Lung (tissue), 12 donors: ENCODE results near the gene ADAM23. TPM values are rescaled to one million over a fixed set of nuclear protein-coding genes. Genes with fewer than 3 reads are reported as not detected.

Experiments
- ATAC-seq: fragments of 200-7000 bp; cut with Tn5 transposase; one replicate; pipeline ENCODE4 v1.9.1; 2020; ENCODE audit warnings: moderate number of reproducible peaks; ENCODE audit not compliant: insufficient read depth, low FRiP score
- DNase-seq, 3 donors: peaks; one replicate each; pipeline ENCODE4 v3.0.0-alpha.2; 2013 to 2017
- H3K27ac ChIP-seq, 2 donors: one replicate each; pipeline ENCODE4 v1.5.1; 2013; ENCODE audit warnings: mild to moderate bottlenecking in 2 of 2, moderate library complexity in 2 of 2, control low read depth in 1 of 2, inconsistent platforms in 1 of 2, low read depth in 1 of 2, low read length in 1 of 2
- H3K27me3 ChIP-seq, 3 donors: one replicate each; pipeline ENCODE4 v1.5.1; 2013; ENCODE audit warnings: low read length in 2 of 3; ENCODE audit not compliant: control insufficient read depth in 3 of 3, insufficient read depth in 3 of 3
- H3K36me3 ChIP-seq, 4 donors: one replicate each; pipeline ENCODE4 v1.5.1; 2013; ENCODE audit warnings: low read length in 4 of 4, mild to moderate bottlenecking in 1 of 4, moderate library complexity in 1 of 4; ENCODE audit not compliant: control insufficient read depth in 4 of 4, insufficient read depth in 4 of 4
- H3K4me1 ChIP-seq, 5 donors: one replicate each; pipeline ENCODE4 v1.5.1; 2013; ENCODE audit warnings: low read length in 5 of 5, mild to moderate bottlenecking in 2 of 5, moderate library complexity in 1 of 5; ENCODE audit not compliant: control insufficient read depth in 5 of 5, insufficient read depth in 5 of 5
- H3K4me3 ChIP-seq: one replicate; pipeline ENCODE4 v1.5.1; 2013; ENCODE audit warnings: mild to moderate bottlenecking, control low read depth, moderate library complexity
- H3K9ac ChIP-seq, 2 donors: one replicate each; pipeline ENCODE4 v1.5.1; 2013; ENCODE audit warnings: low read length in 2 of 2, control low read depth in 1 of 2; ENCODE audit not compliant: insufficient read depth in 1 of 2
- H3K9me3 ChIP-seq, 4 donors: one replicate each; pipeline ENCODE4 v1.5.1; 2013; ENCODE audit warnings: low read length in 3 of 4, mild to moderate bottlenecking in 1 of 4, moderate library complexity in 1 of 4; ENCODE audit not compliant: control insufficient read depth in 4 of 4, insufficient read depth in 3 of 4
- CTCF ChIP-seq: IDR thresholded peaks from 2 replicates; pipeline ENCODE4 v1.5.1; 2012; ENCODE audit warnings: mild to moderate bottlenecking; ENCODE audit errors: control extremely low read depth, extremely low read depth
- WGBS, 2 donors: extraction: QIAGEN DNeasy Blood & Tissue Kit; methylation state at CpG; one replicate each; pipeline ENCODE4 v1.1.7; 2013; 5-methylcytosine and 5-hydroxymethylcytosine counted together
- polyA plus RNA-seq, 2 donors: library from polyadenylated mRNA; stranded (reverse); fragments of 200-250 nt; gene quantifications; one replicate each; pipeline ENCODE4 v1.2.1, GENCODE V29; 2013
- total RNA-seq, 2 donors: library from RNA; depleted of rRNA in 1 of 2; stranded (reverse); fragments of >200 nt in 1 of 2; gene quantifications; one replicate each; pipeline ENCODE4 v1.2.1, GENCODE V29; 2014 to 2021
- donor health status: control.
- donor health status: control.
- donor health status: Bipolar disorder and iron deficiency.
- donor health status: healthy.
- donor health status: DM: yes; HTN: yes; CAD: no.

ADAM23 gene
- total and polyA plus RNA-seq, 4 donors: 0.57 to 1.7 (median 1.2) TPM

- no peak overlapping the region for H3K9ac ChIP-seq
- no peak overlapping the region for H3K27ac ChIP-seq
- no peaks in the 10 kb centered on the region for H3K4me1 ChIP-seq
- ATAC-seq (no peak), DNase-seq (no peak)
- H3K9me3 ChIP-seq: no peaks in the 10 kb centered on the region
- no peaks in the 10 kb centered on the region for H3K36me3 ChIP-seq
- H3K4me3 ChIP-seq: no peak overlapping the region
- no peaks in the 10 kb centered on the region for H3K27me3 ChIP-seq
- no peak for TF ChIP-seq CTCF
- 93 to 95% methylated on average over 6 of the region's 6 CpGs for WGBS, 2 donors
Observed at GRCh38 chr2:206611191-206611590, 167.9 kb downstream of the ADAM23 start.

GRCh38 chr2:206611736-206612135 lies 168.4 kb downstream of the ADAM23 start:
- Histone ChIP-seq H3K27ac (no peak overlapping the region), H3K4me3 (no peak overlapping the region), H3K4me1 (no peaks in the 10 kb centered on the region), H3K36me3 (no peaks in the 10 kb centered on the region), H3K9ac (no peak overlapping the region), H3K27me3 (no peaks in the 10 kb centered on the region), H3K9me3 (no peaks in the 10 kb centered on the region)
- DNase-seq (no peak), ATAC-seq (no peak)
- no peak for TF ChIP-seq CTCF
- 69 to 74% methylated on average over 3 of the region's 3 CpGs for WGBS, 2 donors

DNA sequence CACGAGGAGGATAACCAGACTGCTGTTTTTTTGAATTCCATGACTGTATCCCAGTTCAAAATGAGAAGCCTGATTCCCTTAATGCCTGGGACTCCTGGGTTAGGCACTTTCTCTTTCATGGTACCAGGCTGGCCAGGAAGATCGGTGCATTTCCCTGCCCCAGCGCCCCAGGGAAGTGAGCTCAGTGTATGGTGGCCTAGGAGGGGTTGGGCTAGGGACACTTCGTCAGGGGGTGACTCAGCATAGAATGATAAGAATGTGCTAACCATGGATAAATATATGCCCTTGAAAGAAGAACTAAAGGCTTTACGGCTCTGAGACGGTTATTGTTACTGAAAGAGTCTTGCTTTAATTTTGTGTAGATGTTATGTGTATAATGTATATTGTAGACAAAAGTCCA lies 171.5 kb downstream of the ADAM23 start:
- DNase-seq: no peak
- WGBS, 2 donors: 79 to 89% methylated on average over 6 of the region's 6 CpGs
- no peak for TF ChIP-seq CTCF
- no peaks in the 10 kb centered on the region for H3K27me3 ChIP-seq
- ATAC-seq: no peak
- H3K4me1 ChIP-seq: peaks cover 0 to 4% (median 0%) of the 10 kb centered on the region in 5 donors
- H3K4me3 ChIP-seq: no peak overlapping the region
- H3K9me3 ChIP-seq: no peaks in the 10 kb centered on the region
- H3K27ac ChIP-seq: no peak overlapping the region
- H3K36me3 ChIP-seq: no peaks in the 10 kb centered on the region
- H3K9ac ChIP-seq: no peak overlapping the region

DNA sequence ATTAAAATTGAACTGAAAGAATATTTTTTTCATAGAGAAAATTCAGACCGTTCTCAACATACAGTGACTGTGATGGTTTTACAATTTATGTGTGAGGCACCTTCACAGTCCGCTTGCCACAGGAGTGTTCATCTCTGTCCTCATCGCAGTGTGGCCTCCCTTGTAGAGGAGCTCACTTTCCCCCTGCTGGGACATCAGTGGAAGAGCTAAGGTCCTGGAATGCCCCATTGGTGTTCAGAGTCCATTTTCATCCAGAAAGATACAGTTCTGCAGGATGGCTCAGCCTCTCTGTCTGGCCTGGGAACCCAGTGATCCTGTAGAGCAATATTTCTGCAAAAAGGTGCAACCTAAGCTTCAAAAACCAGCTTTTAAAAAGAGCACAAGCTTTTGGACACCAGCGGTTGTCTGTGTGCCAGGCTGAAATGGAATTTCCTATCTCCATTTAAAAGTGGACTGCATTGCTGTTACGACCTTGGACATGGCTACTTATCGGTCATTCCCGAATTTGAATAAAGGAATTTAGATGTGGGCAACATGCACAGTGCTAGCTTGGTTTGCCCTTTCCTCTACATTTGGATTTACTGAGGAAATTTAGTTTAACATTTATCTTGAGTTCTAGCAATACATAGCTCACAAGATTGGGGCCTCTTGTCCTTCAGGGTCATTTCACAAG lies 172.2 kb downstream of the ADAM23 start:
- H3K27ac ChIP-seq: no peak overlapping the region
- H3K36me3 ChIP-seq: no peaks in the 10 kb centered on the region
- H3K4me3 ChIP-seq: no peak overlapping the region
- no peak for DNase-seq
- no peak for ATAC-seq
- no peak for TF ChIP-seq CTCF
- H3K27me3 ChIP-seq: no peaks in the 10 kb centered on the region
- H3K9ac ChIP-seq: no peak overlapping the region
- WGBS, 2 donors: 88% methylated on average over 7 of the region's 7 CpGs
- H3K9me3 ChIP-seq: no peaks in the 10 kb centered on the region
- H3K4me1 ChIP-seq: peaks cover 0 to 4% (median 0%) of the 10 kb centered on the region in 5 donors
